K562 (cell line): Measurements from ENCODE around the gene SSH3. TPM values are rescaled to one million over a fixed set of nuclear protein-coding genes. Genes with fewer than 3 reads are reported as not detected.
A peak's percentile ranks its signal among the peaks of the same experiment; 100 is the strongest.

Experiments
- ATAC-seq: fragments of 200-7000 bp; cut with Tn5 transposase; 3 replicates; pipeline ENCODE4 v1.9.1; 2020; ENCODE audit warnings: moderate library complexity
- BruUV-seq: library from RNA; stranded (reverse); fragments of 400-500 nt; replicated peaks from 2 replicates; lab custom pipeline; 2021; lab: Mats Ljungman, UMichigan
- CTCF ChIA-PET: fragments of 300-600 bp; formaldehyde crosslinking; extraction: SDS; loops from one replicate; lab custom pipeline; 2021; ENCODE audit warnings: low intra/inter-chr PET ratio; lab: Yijun Ruan, JAX
- POLR2A ChIA-PET: fragments of 300-600, 350-650 bp; sonication (Branson Sonifier 250); formaldehyde crosslinking; extraction: SDS; loops from one replicate; lab custom pipeline; 2021; ENCODE audit warnings: antibody characterized with exemption, inconsistent platforms; lab: Yijun Ruan, JAX
- DNase-seq, 4 experiments: peaks; one replicate each; pipeline versions ENCODE4 v3.0.0 to v3.0.0-alpha.2; 2011 to 2018; ENCODE audit warnings: low spot score in 3 of 4, mixed read lengths in 3 of 4; ENCODE audit errors: extremely low read depth in 1 of 4
- FAIRE-seq: peaks from 2 replicates; lab custom pipeline; 2011; peaks lifted over from hg19 to GRCh38; lab: Jason Lieb, UNC
- H2AFZ ChIP-seq: 2 replicates; pipeline ENCODE4 v1.6.0; 2011; ENCODE audit warnings: low read depth, low read length, control low read depth, inconsistent platforms
- H3K27ac ChIP-seq: fragments of 200-600 bp; 3 replicates; pipeline ENCODE4 v1.8.0; 2011; ENCODE audit warnings: low read depth, mild to moderate bottlenecking, control low read depth, inconsistent platforms, low read length, moderate library complexity, mixed read lengths; ENCODE audit errors: extremely low read depth
- H3K27me3 ChIP-seq, 2 experiments: fragments of 300-600 bp in 1 of 2; 2 replicates in 1 of 2; 3 replicates in 1 of 2; pipeline versions ENCODE4 v1.6.0 to v1.8.0; 2011; ENCODE audit warnings: inconsistent platforms in 2 of 2, low read length in 2 of 2, mild to moderate bottlenecking in 1 of 2, mixed read lengths in 1 of 2, moderate library complexity in 1 of 2; ENCODE audit not compliant: control insufficient read depth in 2 of 2, insufficient read depth in 2 of 2
- H3K36me3 ChIP-seq: fragments of 300-600 bp; 3 replicates; pipeline ENCODE4 v1.8.0; 2011; ENCODE audit warnings: mild to moderate bottlenecking, low read length, inconsistent platforms; ENCODE audit not compliant: control insufficient read depth, insufficient read depth
- H3K4me1 ChIP-seq, 2 experiments: fragments of 200-600 bp in 1 of 2; replicated peaks in 1 of 2; 2 replicates in 1 of 2; 3 replicates in 1 of 2; pipeline versions ENCODE4 v1.5.1 to v1.8.0; 2011; ENCODE audit warnings: inconsistent platforms in 2 of 2, low read length in 2 of 2, mild to moderate bottlenecking in 1 of 2, mixed read lengths in 1 of 2, moderate library complexity in 1 of 2; ENCODE audit not compliant: control insufficient read depth in 2 of 2, insufficient read depth in 2 of 2
- H3K4me2 ChIP-seq: 2 replicates; pipeline ENCODE4 v1.6.1; 2011; ENCODE audit warnings: low read length, control low read depth, inconsistent platforms, mixed read lengths; ENCODE audit not compliant: insufficient read depth
- H3K4me3 ChIP-seq: fragments of 200-600 bp; sonication (generic), shearing (Covaris generic); 2 replicates; pipeline ENCODE4 v1.5.1; 2016; ENCODE audit warnings: control low read depth, inconsistent platforms
- H3K79me2 ChIP-seq: fragments of 200-600 bp; 3 replicates; pipeline ENCODE4 v1.8.0; 2011; ENCODE audit warnings: low read length, inconsistent platforms; ENCODE audit not compliant: control insufficient read depth, insufficient read depth
- H3K9ac ChIP-seq, 2 experiments: 2 replicates each; pipeline versions ENCODE4 v1.6.0 to v1.6.1; 2011; ENCODE audit warnings: low read depth in 2 of 2, low read length in 2 of 2, control low read depth in 1 of 2, inconsistent platforms in 1 of 2, mild to moderate bottlenecking in 1 of 2, mixed read lengths in 1 of 2; ENCODE audit not compliant: insufficient read depth in 1 of 2
- H3K9me1 ChIP-seq: one replicate; pipeline ENCODE4 v1.6.0; 2011; ENCODE audit warnings: inconsistent platforms, mild to moderate bottlenecking, low read length, moderate library complexity; ENCODE audit not compliant: control insufficient read depth, insufficient read depth
- H3K9me3 ChIP-seq: replicated peaks from 2 replicates; pipeline ENCODE4 v1.5.1; 2011; ENCODE audit warnings: low read depth, low read length, inconsistent platforms; ENCODE audit not compliant: control insufficient read depth, insufficient read depth
- H4K20me1 ChIP-seq: replicated peaks from 2 replicates; pipeline ENCODE4 v1.6.1; 2011; ENCODE audit warnings: low read length, inconsistent platforms, mixed read lengths; ENCODE audit not compliant: control insufficient read depth, insufficient read depth
- BDP1 ChIP-seq: IDR thresholded peaks from 3 replicates; pipeline ENCODE4 v1.6.1; 2011; ENCODE audit not compliant: insufficient read length, insufficient read depth
- CAMTA2 ChIP-seq: fragments of 250-450 bp; sonication (Bioruptor Pico); conservative IDR thresholded peaks from 2 replicates; pipeline ENCODE4 v1.5.1; 2022
- CHCHD3 ChIP-seq: fragments of 250-450 bp; sonication (Bioruptor Pico); IDR thresholded peaks from 2 replicates; pipeline ENCODE4 v2.1.2; 2022; ENCODE audit warnings: mild to moderate bottlenecking
- DIDO1 ChIP-seq: fragments of 450-650 bp; IDR thresholded peaks from 2 replicates; pipeline ENCODE4 v1.6.1; 2016; ENCODE audit warnings: low read depth, missing biosample characterization, missing genetic modification characterization
- MED1 ChIP-seq: sonication (generic); formaldehyde crosslinking; IDR thresholded peaks from 2 replicates; pipeline ENCODE4 v1.8.1; 2023; ENCODE audit warnings: missing genetic modification reagents, borderline replicate concordance
- RBM34 ChIP-seq: fragments of 200-400 bp; formaldehyde crosslinking; IDR thresholded peaks from 2 replicates; pipeline ENCODE4 v1.6.1; 2018; ENCODE audit warnings: low read length, borderline replicate concordance; ENCODE audit not compliant: insufficient read depth
- RFX1 ChIP-seq: fragments of 450-650 bp; IDR thresholded peaks from 2 replicates; pipeline ENCODE4 v1.6.1; 2016; ENCODE audit warnings: mild to moderate bottlenecking, moderate library complexity
- SIN3B ChIP-seq: fragments of 450-650 bp; IDR thresholded peaks from 2 replicates; pipeline ENCODE4 v1.6.1; 2017; ENCODE audit warnings: low read depth, mild to moderate bottlenecking, moderate library complexity
- SMAD1 ChIP-seq: fragments of 150-350 bp; IDR thresholded peaks from 2 replicates; pipeline ENCODE4 v1.6.1; 2014; ENCODE audit warnings: low read length, low read depth; ENCODE audit not compliant: partially characterized antibody
- XRCC4 ChIP-seq: IDR thresholded peaks from one replicate; pipeline ENCODE4 v1.6.1; 2011; ENCODE audit not compliant: insufficient read depth, insufficient read length; ENCODE audit errors: extremely low read depth
- ZBTB8A ChIP-seq: fragments of 450-650 bp; IDR thresholded peaks from 2 replicates; pipeline ENCODE4 v1.6.1; 2018; ENCODE audit warnings: mild to moderate bottlenecking, moderate library complexity; ENCODE audit not compliant: partially characterized antibody
- ZNF239 ChIP-seq: fragments of 250-450 bp; sonication (Bioruptor Pico); IDR thresholded peaks from 2 replicates; pipeline ENCODE4 v1.4.0; 2020; ENCODE audit warnings: mild to moderate bottlenecking
- ZNF436 ChIP-seq: fragments of 250-450, 450-650 bp; sonication (Bioruptor Pico); formaldehyde crosslinking; IDR thresholded peaks from 2 replicates; pipeline ENCODE4 v1.7.0; 2020; ENCODE audit warnings: mild to moderate bottlenecking
- ZNF551 ChIP-seq: fragments of 250-450 bp; sonication (Bioruptor Pico); IDR thresholded peaks from 2 replicates; pipeline ENCODE4 v1.5.0; 2021; ENCODE audit warnings: mild to moderate bottlenecking, moderate library complexity
- ZNF77 ChIP-seq: fragments of 250-450 bp; sonication (Bioruptor Pico); IDR thresholded peaks from 2 replicates; pipeline ENCODE4 v1.5.0; 2020
- WGBS: fragments of 100-300 bp; shearing (Covaris generic); methylation state at CpG from one replicate; pipeline ENCODE4 v1.1.6; 2016; ENCODE audit warnings: low coverage, mixed read lengths; ENCODE audit not compliant: insufficient coverage; ENCODE audit errors: missing lambda C conversion rate; 5-methylcytosine and 5-hydroxymethylcytosine counted together
- in situ Hi-C: fragments of 300-500 bp; cut with MboI; formaldehyde crosslinking; loops from 4 replicates; pipeline ENCODE4 v1.15.0; 2018; ENCODE audit warnings: inconsistent platforms, mixed read lengths
- intact Hi-C: fragments of 100-400 bp; cut with micrococcal nuclease; formaldehyde crosslinking; loops from 2 replicates; pipeline ENCODE4 v1.14.2; 2022
- polyA plus RNA-seq, 8 experiments: library from polyadenylated mRNA; depleted of rRNA in 4 of 8; stranded (reverse) in 5 of 8; unstranded in 3 of 8; fragments of >200 nt; fragmentation: Nextera tagmentation in 2 of 8; fragmentation: Illumina TruSeq in 1 of 8; extraction: Ambion mirVana in 2 of 8; extraction: Trizol in 1 of 8; gene quantifications; 2 replicates each; pipeline versions ENCODE4 v1.2.1 to v1.2.3, GENCODE V29; 2011 to 2014; ENCODE audit warnings: inconsistent platforms in 1 of 8, missing spikeins in 1 of 8
- total RNA-seq, 7 experiments: library from RNA; depleted of rRNA in 6 of 7; stranded (reverse); fragments of >200 nt in 6 of 7; fragmentation: Illumina TruSeq in 2 of 7; extraction: Trizol in 2 of 7; gene quantifications; 2 replicates each; pipeline versions ENCODE4 v1.2.1 to v1.2.3, GENCODE V29; 2011 to 2021; ENCODE audit warnings: low replicate concordance in 1 of 7
- TF ChIP-seq, protein P1 (sequence below): fragments of 450-650 bp; IDR thresholded peaks from 2 replicates; pipeline ENCODE4 v1.6.1; 2016; ENCODE audit warnings: low read depth, mild to moderate bottlenecking, moderate library complexity
- TF ChIP-seq, protein P2 (sequence below): sonication (generic); formaldehyde crosslinking; IDR thresholded peaks from 2 replicates; pipeline ENCODE4 v1.8.0; 2022; ENCODE audit warnings: missing genetic modification reagents, mild to moderate bottlenecking, borderline replicate concordance
- TF ChIP-seq, protein P3 (sequence below): fragments of 450-650 bp; IDR thresholded peaks from 2 replicates; pipeline ENCODE4 v1.7.1; 2018; ENCODE audit warnings: mild to moderate bottlenecking, low read depth; ENCODE audit not compliant: partially characterized antibody

The SSH3 gene
- total and polyA plus RNA-seq, 9 of the 15 experiments (the other 6 are each of a cell fraction or from before 2014, with no cell fraction given): 0.07 to 1.0 (median 0.24) TPM; not detected in 3

DNA sequence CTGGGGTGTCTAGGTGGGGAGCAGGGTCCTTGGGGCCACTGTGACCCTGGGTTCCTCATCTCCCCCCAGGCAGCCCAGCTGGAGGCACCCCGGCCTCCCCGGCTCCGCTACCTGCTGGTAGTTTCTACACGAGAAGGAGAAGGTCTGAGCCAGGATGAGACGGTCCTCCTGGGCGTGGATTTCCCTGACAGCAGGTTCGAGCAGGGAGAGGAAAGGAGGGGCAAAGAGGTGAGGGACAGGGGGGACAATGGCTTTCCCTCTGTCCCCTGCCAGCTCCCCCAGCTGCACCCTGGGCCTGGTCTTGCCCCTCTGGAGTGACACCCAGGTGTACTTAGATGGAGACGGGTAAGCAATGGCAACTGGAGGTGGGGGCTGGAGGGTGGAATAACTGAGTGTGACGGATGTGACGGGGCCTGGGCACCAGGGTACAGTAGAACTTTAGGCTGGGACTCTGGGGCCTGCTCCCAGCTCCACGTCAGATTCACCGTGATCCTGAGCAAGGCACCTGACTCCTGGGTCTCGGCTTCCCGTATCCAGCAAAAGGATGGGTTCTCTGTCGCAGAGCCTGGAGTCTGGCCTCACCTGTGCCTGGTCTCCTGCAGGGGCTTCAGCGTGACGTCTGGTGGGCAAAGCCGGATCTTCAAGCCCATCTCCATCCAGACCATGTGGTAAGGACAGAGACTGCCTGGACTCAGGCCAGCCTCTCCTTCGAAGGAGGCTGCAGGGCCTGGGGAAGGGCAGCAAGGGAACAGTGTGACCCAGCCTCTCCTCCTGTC is 3.6 kb downstream of the SSH3 start (continued):
- TF ChIP-seq, protein P1, sequence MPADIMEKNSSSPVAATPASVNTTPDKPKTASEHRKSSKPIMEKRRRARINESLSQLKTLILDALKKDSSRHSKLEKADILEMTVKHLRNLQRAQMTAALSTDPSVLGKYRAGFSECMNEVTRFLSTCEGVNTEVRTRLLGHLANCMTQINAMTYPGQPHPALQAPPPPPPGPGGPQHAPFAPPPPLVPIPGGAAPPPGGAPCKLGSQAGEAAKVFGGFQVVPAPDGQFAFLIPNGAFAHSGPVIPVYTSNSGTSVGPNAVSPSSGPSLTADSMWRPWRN: no peak
- TF ChIP-seq ZNF551 (CRISPR knock-in tag): no peak
- no peak for TF ChIP-seq SIN3B

DNA sequence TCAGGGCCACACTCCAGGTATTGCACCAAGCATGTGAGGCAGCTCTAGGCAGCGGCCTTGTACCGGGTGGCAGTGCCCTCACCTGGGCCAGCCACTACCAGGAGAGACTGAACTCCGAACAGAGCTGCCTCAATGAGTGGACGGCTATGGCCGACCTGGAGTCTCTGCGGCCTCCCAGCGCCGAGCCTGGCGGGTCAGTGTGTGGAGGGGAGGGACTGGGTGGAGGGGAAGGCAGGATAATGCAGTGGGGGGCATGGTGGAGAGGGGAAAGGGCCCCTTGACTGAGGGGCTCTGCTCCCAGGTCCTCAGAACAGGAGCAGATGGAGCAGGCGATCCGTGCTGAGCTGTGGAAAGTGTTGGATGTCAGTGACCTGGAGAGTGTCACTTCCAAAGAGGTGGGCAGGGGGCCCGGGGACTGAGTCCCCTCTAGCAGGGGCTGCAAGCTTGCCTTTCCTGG is 4.2 kb downstream of the SSH3 start:
- DNase-seq (no peak), FAIRE-seq (no peak), ATAC-seq (no peak)
- H4K20me1 ChIP-seq: no peaks in the 10 kb centered on the region
- ChIA-PET CTCF (no interaction called here), POLR2A (interaction anchor here (1.2 kb wide), 1 partner anchor 10 kb away, joined by 3 read pairs; no protein-coding TSS in a partner anchor)
- in situ Hi-C loops (no loop called here), intact Hi-C loops (no loop called here)
- no peak overlapping the region for H3K4me2 ChIP-seq
- H3K4me1 ChIP-seq: peaks cover 14 to 68% of the 10 kb centered on the region in 2 experiments
- H2AFZ ChIP-seq: no peak overlapping the region
- no peak overlapping the region for H3K27ac ChIP-seq
- no peaks in the 10 kb centered on the region for H3K79me2 ChIP-seq
- BruUV-seq: no TSS peak
- H3K9ac ChIP-seq: peak overlapping the region in 1 of 2 experiments; percentile 65; a peak in 2 of 4 replicates
- H3K9me1 ChIP-seq: no peaks in the 10 kb centered on the region
- H3K36me3 ChIP-seq: peaks cover 1% of the 10 kb centered on the region; the same call in 1 of the 3 replicates
- H3K9me3 ChIP-seq: no peaks in the 10 kb centered on the region
- 41% methylated on average over 5 of the region's 12 CpGs for WGBS
- no peaks in the 10 kb centered on the region for H3K27me3 ChIP-seq
- no peak overlapping the region for H3K4me3 ChIP-seq
- TF ChIP-seq ZNF77 (CRISPR knock-in tag) (no peak), MED1 (no peak), DIDO1 (tag) (no peak), BDP1 (no peak), RFX1 (no peak), CHCHD3 (CRISPR knock-in tag) (no peak), CAMTA2 (CRISPR knock-in tag) (no peak), ZNF436 (no peak), ZNF239 (no peak), ZBTB8A (no peak), RBM34 (no peak), SMAD1 (no peak), XRCC4 (no peak)
- TF ChIP-seq, protein P2, sequence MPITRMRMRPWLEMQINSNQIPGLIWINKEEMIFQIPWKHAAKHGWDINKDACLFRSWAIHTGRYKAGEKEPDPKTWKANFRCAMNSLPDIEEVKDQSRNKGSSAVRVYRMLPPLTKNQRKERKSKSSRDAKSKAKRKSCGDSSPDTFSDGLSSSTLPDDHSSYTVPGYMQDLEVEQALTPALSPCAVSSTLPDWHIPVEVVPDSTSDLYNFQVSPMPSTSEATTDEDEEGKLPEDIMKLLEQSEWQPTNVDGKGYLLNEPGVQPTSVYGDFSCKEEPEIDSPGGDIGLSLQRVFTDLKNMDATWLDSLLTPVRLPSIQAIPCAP: no peak
- TF ChIP-seq, protein P3, sequence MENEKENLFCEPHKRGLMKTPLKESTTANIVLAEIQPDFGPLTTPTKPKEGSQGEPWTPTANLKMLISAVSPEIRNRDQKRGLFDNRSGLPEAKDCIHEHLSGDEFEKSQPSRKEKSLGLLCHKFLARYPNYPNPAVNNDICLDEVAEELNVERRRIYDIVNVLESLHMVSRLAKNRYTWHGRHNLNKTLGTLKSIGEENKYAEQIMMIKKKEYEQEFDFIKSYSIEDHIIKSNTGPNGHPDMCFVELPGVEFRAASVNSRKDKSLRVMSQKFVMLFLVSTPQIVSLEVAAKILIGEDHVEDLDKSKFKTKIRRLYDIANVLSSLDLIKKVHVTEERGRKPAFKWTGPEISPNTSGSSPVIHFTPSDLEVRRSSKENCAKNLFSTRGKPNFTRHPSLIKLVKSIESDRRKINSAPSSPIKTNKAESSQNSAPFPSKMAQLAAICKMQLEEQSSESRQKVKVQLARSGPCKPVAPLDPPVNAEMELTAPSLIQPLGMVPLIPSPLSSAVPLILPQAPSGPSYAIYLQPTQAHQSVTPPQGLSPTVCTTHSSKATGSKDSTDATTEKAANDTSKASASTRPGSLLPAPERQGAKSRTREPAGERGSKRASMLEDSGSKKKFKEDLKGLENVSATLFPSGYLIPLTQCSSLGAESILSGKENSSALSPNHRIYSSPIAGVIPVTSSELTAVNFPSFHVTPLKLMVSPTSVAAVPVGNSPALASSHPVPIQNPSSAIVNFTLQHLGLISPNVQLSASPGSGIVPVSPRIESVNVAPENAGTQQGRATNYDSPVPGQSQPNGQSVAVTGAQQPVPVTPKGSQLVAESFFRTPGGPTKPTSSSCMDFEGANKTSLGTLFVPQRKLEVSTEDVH: no peak
